ENCODE results near the gene PLAA. TPM values are rescaled to one million over a fixed set of nuclear protein-coding genes. Genes with fewer than 3 reads are reported as not detected.

PLAA gene
- total and polyA plus RNA-seq, 10 of the 15 experiments (the other 5 are each of a cell fraction or from before 2014, with no cell fraction given): 5.6 to 42.4 (median 34.1) TPM

- peak; percentile 79 for TF ChIP-seq ZNF687 (IDR thresholded peaks at IDR 0.05)
- TF ChIP-seq TBL1XR1 (IDR thresholded peaks at IDR 0.05; ENCODE audit: low read depth, low read length): peak; percentile 9; the same call in 1 of the 2 replicates
- no peak for TF ChIP-seq E4F1 (IDR thresholded peaks at IDR 0.05; ENCODE audit: borderline replicate concordance, partially characterized antibody)
- TF ChIP-seq ELK1 (IDR thresholded peaks at IDR 0.05; ENCODE audit: low read depth, low read length): peak; percentile 96
- TF ChIP-seq NFIC (IDR thresholded peaks at IDR 0.05; ENCODE audit: low read depth, low read length): 0 out of 2 replicates have a peak, but pooled peaks have one; percentile 47
- TF ChIP-seq ZNF622 (IDR thresholded peaks at IDR 0.05): no peak
- no peak for TF ChIP-seq EZH2 (IDR thresholded peaks at IDR 0.05; ENCODE audit: borderline replicate concordance, control insufficient read depth, low read depth, low read length)
- peak; percentile 45; the same call in 1 of the 2 replicates for TF ChIP-seq HDAC2 (IDR thresholded peaks at IDR 0.05)
- TF ChIP-seq CBFB (IDR thresholded peaks at IDR 0.05; ENCODE audit: low read depth): peak; percentile 78
- TF ChIP-seq POLR2A (IDR thresholded peaks at IDR 0.05; ENCODE audit: low read depth, low read length): peak; percentile 97
- TF ChIP-seq WRNIP1 (IDR thresholded peaks at IDR 0.05; ENCODE audit: borderline replicate concordance, low read depth, low read length): 0 out of 2 replicates have a peak, but pooled peaks have one; percentile 81
- no peak for TF ChIP-seq KDM1A (IDR thresholded peaks at IDR 0.05; ENCODE audit: borderline replicate concordance)
- TF ChIP-seq HSF1 (IDR thresholded peaks at IDR 0.05; ENCODE audit: low read depth, low read length): no peak
- TF ChIP-seq ZNF24 (IDR thresholded peaks at IDR 0.05): 0 out of 2 replicates have a peak, but pooled peaks have one; percentile 39
- TF ChIP-seq RAD51 (IDR thresholded peaks at IDR 0.05): peak; percentile 26; the same call in 1 of the 2 replicates
- TF ChIP-seq GABPA (IDR thresholded peaks at IDR 0.05; ENCODE audit: low read depth): peak; percentile 94
- peak; percentile 80 for TF ChIP-seq SMARCA5 (IDR thresholded peaks at IDR 0.05)
- TF ChIP-seq, protein P1, sequence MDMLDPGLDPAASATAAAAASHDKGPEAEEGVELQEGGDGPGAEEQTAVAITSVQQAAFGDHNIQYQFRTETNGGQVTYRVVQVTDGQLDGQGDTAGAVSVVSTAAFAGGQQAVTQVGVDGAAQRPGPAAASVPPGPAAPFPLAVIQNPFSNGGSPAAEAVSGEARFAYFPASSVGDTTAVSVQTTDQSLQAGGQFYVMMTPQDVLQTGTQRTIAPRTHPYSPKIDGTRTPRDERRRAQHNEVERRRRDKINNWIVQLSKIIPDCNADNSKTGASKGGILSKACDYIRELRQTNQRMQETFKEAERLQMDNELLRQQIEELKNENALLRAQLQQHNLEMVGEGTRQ (IDR thresholded peaks at IDR 0.05; ENCODE audit: borderline replicate concordance, low read depth, low read length): no peak
- TF ChIP-seq CHD1 (IDR thresholded peaks at IDR 0.05; ENCODE audit: low read depth, low read length): no peak
Measured at GRCh38 chr9:26892251-26893029, 54.6 kb downstream of the PLAA start, which contains the start of gene CAAP1 (continued).
